ENCODE results near the gene LLGL1.

DNA sequence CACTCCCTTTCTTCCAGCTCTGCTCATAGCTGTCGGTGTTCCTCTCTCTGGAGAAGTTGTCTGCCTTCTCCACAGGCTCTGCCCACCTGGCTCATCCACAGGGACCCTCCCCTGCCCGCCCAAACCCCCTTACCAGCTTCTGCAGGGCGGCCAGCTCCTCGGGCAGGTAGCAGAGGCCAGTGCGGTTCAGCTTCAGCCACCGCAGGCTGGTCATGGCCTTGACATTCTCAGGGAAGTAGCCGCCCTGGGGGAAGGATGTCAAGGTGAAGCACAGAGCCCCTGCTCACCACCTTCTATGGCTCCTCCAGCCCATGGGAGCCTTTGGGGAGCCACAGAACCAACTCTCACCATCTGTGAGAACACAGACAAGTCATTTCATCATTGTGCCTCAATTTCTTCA, 31.3 kb downstream of the LLGL1 start:
- TF ChIP-seq ZNF384 (IDR thresholded peaks at IDR 0.05) = no peak
- TF ChIP-seq FOXM1 (IDR thresholded peaks at IDR 0.05; ENCODE audit: borderline replicate concordance) = no peak
- TF ChIP-seq SP1 (IDR thresholded peaks at IDR 0.05) = no peak
- TF ChIP-seq FOXA1 (IDR thresholded peaks at IDR 0.05) = no peak
